ENCODE measurements around the gene POP7.
"Not testable (repeated sequence)": the region's sequence is repeated elsewhere in the genome, so short reads cannot be mapped to it uniquely, and the experiment has no call there.

POP7 gene

GRCh38 chr7:100691676-100692577 lies 14.0 kb upstream of the POP7 start:
- DNase-seq (ENCODE audit: low read depth in 2 of 2) = peak; percentile 77 to 79

GRCh38 chr7:100692578-100692961 lies 13.4 kb upstream of the POP7 start:
- DNase-seq (ENCODE audit: low read depth in 2 of 2) = no peak

GRCh38 chr7:100693312-100694097 lies 12.4 kb upstream of the POP7 start:
- DNase-seq (ENCODE audit: low read depth in 2 of 2) = no peak

GRCh38 chr7:100694098-100694745 lies 11.7 kb upstream of the POP7 start, which contains the start of gene GIGYF1:
TSS of gene GIGYF1 (minus strand) at chr7:100694250. CDS start at chr7:100688238, 6,012 bp downstream.
- DNase-seq (ENCODE audit: low read depth in 2 of 2) = no peak

- no peak for DNase-seq (ENCODE audit: low read depth in 2 of 2)
Measured at GRCh38 chr7:100696123-100696521, 9.8 kb upstream of the POP7 start.

GRCh38 chr7:100699018-100699417 lies 6.9 kb upstream of the POP7 start:
- no peak for DNase-seq (ENCODE audit: low read depth in 2 of 2)

- DNase-seq (ENCODE audit: low read depth in 2 of 2) = not testable (repeated sequence)
Measured at GRCh38 chr7:100701089-100701488, 4.8 kb upstream of the POP7 start.

- DNase-seq (ENCODE audit: low read depth in 2 of 2) = peak; percentile 73 to 80
Measured at GRCh38 chr7:100705320-100705752, 585 bp upstream of the POP7 start.

- no peak for DNase-seq (ENCODE audit: low read depth in 2 of 2)
Measured at GRCh38 chr7:100706672-100707311, 871 bp downstream of the POP7 start.

- no peak for DNase-seq (ENCODE audit: low read depth in 2 of 2)
Measured at GRCh38 chr7:100708395-100708794, 2.5 kb downstream of the POP7 start.

GRCh38 chr7:100710452-100710851 lies 4.5 kb downstream of the POP7 start:
- DNase-seq (ENCODE audit: low read depth in 2 of 2) = no peak

GRCh38 chr7:100711369-100711768 lies 5.4 kb downstream of the POP7 start:
- no peak for DNase-seq (ENCODE audit: low read depth in 2 of 2)

- no peak for DNase-seq (ENCODE audit: low read depth in 2 of 2)
Measured at GRCh38 chr7:100714725-100715124, 8.8 kb downstream of the POP7 start.

GRCh38 chr7:100717073-100717472 lies 11.2 kb downstream of the POP7 start:
- not testable (repeated sequence) for DNase-seq (ENCODE audit: low read depth in 2 of 2)

GRCh38 chr7:100719523-100720278 lies 13.8 kb downstream of the POP7 start:
- no peak for DNase-seq (ENCODE audit: low read depth in 2 of 2)

- no peak for DNase-seq (ENCODE audit: low read depth in 2 of 2)
Measured at GRCh38 chr7:100720279-100720670, 14.4 kb downstream of the POP7 start, which contains the start of gene EPO. TSS of gene EPO (plus strand) at chr7:100720468. CDS start at chr7:100720981, 513 bp downstream.

- no peak for DNase-seq (ENCODE audit: low read depth in 2 of 2)
Measured at GRCh38 chr7:100720671-100721504, 15.0 kb downstream of the POP7 start.

GRCh38 chr7:100721505-100721812 lies 15.5 kb downstream of the POP7 start:
- DNase-seq (ENCODE audit: low read depth in 2 of 2) = no peak

- no peak for DNase-seq (ENCODE audit: low read depth in 2 of 2)
Measured at GRCh38 chr7:100722480-100723212, 16.7 kb downstream of the POP7 start.

Measured in activated CD4-positive, alpha-beta T cell treated with anti-CD3 and anti-CD28 coated beads for 24 hours (primary cell).